Measurements from ENCODE around the gene GALNT10. TPM values are rescaled to one million over a fixed set of nuclear protein-coding genes. Genes with fewer than 3 reads are reported as not detected.

The GALNT10 gene
- total and polyA plus RNA-seq, 10 of the 15 experiments (the other 5 are each of a cell fraction or from before 2014, with no cell fraction given), result 3.9 to 35.4 (median 15.5) TPM

- WGBS (ENCODE audit: insufficient coverage, insufficient replicate concordance, low lambda C conversion rate, missing lambda C conversion rate), result 94% methylated on average over 1 of the region's 1 CpG
- intact Hi-C loops (cut with micrococcal nuclease; ENCODE audit: unreplicated experiment), result no loop called here
- FAIRE-seq (no peak), ATAC-seq (no peak), DNase-seq (ENCODE audit: low read depth, low spot score) (no peak)
- SMC1A ChIA-PET (ENCODE audit: uncharacterized antibody, unreplicated experiment), result interaction anchor here (0.7 to 1.2 kb wide), 3 partner anchors 10 to 13 kb away, joined by 3 to 4 read pairs (median 3); no protein-coding TSS in a partner anchor
- no peaks in the 10 kb centered on the region for H3K27me3 ChIP-seq (replicated peaks in 1 of 2; ENCODE audit: control insufficient read depth in 2 of 2, insufficient read depth in 2 of 2, low read length in 1 of 2)
- H3K4me2 ChIP-seq (ENCODE audit: control insufficient read depth, insufficient read depth), result no peak overlapping the region
- no peaks in the 10 kb centered on the region for H4K20me1 ChIP-seq (ENCODE audit: control insufficient read depth, insufficient read depth)
- peaks cover 4 to 9% of the 10 kb centered on the region in 2 experiments for H3K36me3 ChIP-seq (ENCODE audit: control insufficient read depth in 2 of 2, insufficient read depth in 2 of 2, low read length in 1 of 2)
- CTCF ChIA-PET, result interaction anchor here (1.2 kb wide), 2 partner anchors 15 to 223 kb away, joined by 3 to 4 read pairs; no protein-coding TSS in a partner anchor
- POLR2A ChIA-PET, result no interaction called here
- BruUV-seq (replicated peaks), result no TSS peak
- in situ Hi-C loops (cut with MboI), result no loop called here
- H3K27ac ChIP-seq (ENCODE audit: control insufficient read depth, insufficient read depth), result no peak overlapping the region
- no peaks in the 10 kb centered on the region for H3K4me1 ChIP-seq (ENCODE audit: control insufficient read depth, insufficient read depth, low read length)
- no peak overlapping the region for H3K9ac ChIP-seq (ENCODE audit: control insufficient read depth, insufficient read depth, low read length)
- no peak overlapping the region for H2AFZ ChIP-seq (ENCODE audit: control insufficient read depth, low read depth, low read length)
- no peaks in the 10 kb centered on the region for H3K79me2 ChIP-seq (ENCODE audit: control insufficient read depth, insufficient read depth, low read length)
- no peaks in the 10 kb centered on the region for H3K9me3 ChIP-seq (replicated peaks; ENCODE audit: control insufficient read depth, insufficient read depth, low read length)
- no peak overlapping the region for H3K4me3 ChIP-seq
- RAD21 ChIA-PET (ENCODE audit: unreplicated experiment), result no interaction called here
- no peak for TF ChIP-seq FOXK2 (IDR thresholded peaks at IDR 0.05)
- TF ChIP-seq IRF4 (IDR thresholded peaks at IDR 0.05; ENCODE audit: low read depth, low read length), result no peak
- TF ChIP-seq ZBED1 (IDR thresholded peaks at IDR 0.05; ENCODE audit: borderline replicate concordance), result no peak
- TF ChIP-seq BRCA1 (IDR thresholded peaks at IDR 0.05; ENCODE audit: low read depth, low read length), result no peak
- TF ChIP-seq ZSCAN29 (IDR thresholded peaks at IDR 0.05), result no peak
- no peak for TF ChIP-seq NRF1 (conservative IDR thresholded peaks at IDR 0.05; ENCODE audit: low read depth, low read length)
- TF ChIP-seq DPF2 (IDR thresholded peaks at IDR 0.05), result no peak
- TF ChIP-seq RAD21 (IDR thresholded peaks at IDR 0.05; ENCODE audit: insufficient read depth, low read depth, low read length), result no peak
- TF ChIP-seq SUPT20H (IDR thresholded peaks at IDR 0.05; ENCODE audit: borderline replicate concordance, control insufficient read depth, low read depth, low read length), result no peak
- TF ChIP-seq RFX5 (IDR thresholded peaks at IDR 0.05; ENCODE audit: low read depth, low read length), result no peak
- TF ChIP-seq, protein P1, sequence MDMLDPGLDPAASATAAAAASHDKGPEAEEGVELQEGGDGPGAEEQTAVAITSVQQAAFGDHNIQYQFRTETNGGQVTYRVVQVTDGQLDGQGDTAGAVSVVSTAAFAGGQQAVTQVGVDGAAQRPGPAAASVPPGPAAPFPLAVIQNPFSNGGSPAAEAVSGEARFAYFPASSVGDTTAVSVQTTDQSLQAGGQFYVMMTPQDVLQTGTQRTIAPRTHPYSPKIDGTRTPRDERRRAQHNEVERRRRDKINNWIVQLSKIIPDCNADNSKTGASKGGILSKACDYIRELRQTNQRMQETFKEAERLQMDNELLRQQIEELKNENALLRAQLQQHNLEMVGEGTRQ (IDR thresholded peaks at IDR 0.05; ENCODE audit: borderline replicate concordance, low read depth, low read length), result no peak
- no peak for TF ChIP-seq MEF2B (IDR thresholded peaks at IDR 0.05; ENCODE audit: partially characterized antibody, poor library complexity, severe bottlenecking)
- no peak for TF ChIP-seq SREBF1 (IDR thresholded peaks at IDR 0.05; ENCODE audit: low read length)
- no peak for TF ChIP-seq GATAD2B (conservative IDR thresholded peaks at IDR 0.05; ENCODE audit: low read depth)
- no peak for TF ChIP-seq NR2F1 (conservative IDR thresholded peaks at IDR 0.05)
- TF ChIP-seq, protein P2, sequence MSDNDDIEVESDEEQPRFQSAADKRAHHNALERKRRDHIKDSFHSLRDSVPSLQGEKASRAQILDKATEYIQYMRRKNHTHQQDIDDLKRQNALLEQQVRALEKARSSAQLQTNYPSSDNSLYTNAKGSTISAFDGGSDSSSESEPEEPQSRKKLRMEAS (IDR thresholded peaks at IDR 0.05; ENCODE audit: low read depth, low read length), result no peak
- TF ChIP-seq POU2F2 (IDR thresholded peaks at IDR 0.05; ENCODE audit: borderline replicate concordance, low read depth, low read length), result no peak
Observed at GRCh38 chr5:154295551-154295950, 105.0 kb downstream of the GALNT10 start.
